Measurements from ENCODE around the gene LRP1. TPM values are rescaled to one million over a fixed set of nuclear protein-coding genes. Genes with fewer than 3 reads are reported as not detected.

The LRP1 gene
- total and polyA plus RNA-seq, 2 of the 13 experiments (the other 11 are each of a cell fraction or from before 2014, with no cell fraction given) = 14.7 to 30.8 TPM

DNA sequence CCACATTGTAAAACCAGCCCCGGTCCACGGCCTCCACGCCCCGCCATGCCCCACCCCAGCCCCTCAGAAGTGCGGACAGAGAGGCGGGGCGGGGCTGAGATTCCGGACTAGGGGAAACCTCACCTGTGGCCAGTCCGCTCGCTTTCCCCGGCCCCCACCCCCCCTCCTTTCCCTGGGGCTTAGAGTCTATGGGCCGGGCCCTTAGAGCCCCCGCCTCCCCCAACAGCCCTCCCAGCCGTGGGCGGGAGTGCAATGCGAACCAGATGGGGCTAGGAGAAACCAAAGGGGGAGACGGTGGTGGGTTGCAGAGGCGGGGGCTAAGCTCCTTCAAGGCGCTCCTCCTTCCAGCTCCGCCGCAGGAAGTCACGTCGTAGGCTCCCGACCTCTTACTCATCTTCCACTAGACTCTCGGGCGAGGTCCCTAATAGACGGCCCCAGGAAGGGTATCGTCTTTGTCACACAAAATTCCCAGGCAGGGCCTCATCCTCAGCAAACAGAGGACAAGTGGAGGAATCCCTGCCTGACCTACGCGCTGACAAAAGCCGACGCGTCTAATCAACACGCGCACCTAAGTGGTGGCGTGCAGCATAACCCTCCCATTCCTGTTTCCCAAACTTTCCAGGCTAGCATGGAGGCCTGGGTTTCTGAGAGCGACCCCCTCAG is 40.5 kb upstream of the LRP1 start (continued):
- TF ChIP-seq ZNF136 (CRISPR knock-in tag; IDR thresholded peaks at IDR 0.05; ENCODE audit: low read depth) (no peak), MXD4 (CRISPR knock-in tag; IDR thresholded peaks at IDR 0.05) (peak; percentile 0; the same call in 1 of the 2 replicates), ZNF343 (CRISPR knock-in tag; IDR thresholded peaks at IDR 0.05) (0 out of 2 replicates have a peak, but pooled peaks have one; percentile 45), SP4 (CRISPR knock-in tag; IDR thresholded peaks at IDR 0.05) (peak; percentile 13; the same call in 1 of the 2 replicates), TAF1 (CRISPR knock-in tag; IDR thresholded peaks at IDR 0.05) (peak; percentile 16; the same call in 1 of the 2 replicates), BRCA1 (CRISPR knock-in tag; IDR thresholded peaks at IDR 0.05) (no peak), FOXC1 (CRISPR knock-in tag; IDR thresholded peaks at IDR 0.05; ENCODE audit: borderline replicate concordance) (0 out of 2 replicates have a peak, but pooled peaks have one; percentile 1), ZSCAN29 (CRISPR knock-in tag; conservative IDR thresholded peaks at IDR 0.05) (0 out of 2 replicates have a peak, but pooled peaks have one; percentile 25), ZBTB3 (CRISPR knock-in tag; IDR thresholded peaks at IDR 0.05; ENCODE audit: borderline replicate concordance, low read depth) (0 out of 2 replicates have a peak, but pooled peaks have one; percentile 17), ATF7-NPFF (CRISPR knock-in tag; IDR thresholded peaks at IDR 0.05; ENCODE audit: low read depth) (no peak), SMAD9 (CRISPR knock-in tag; IDR thresholded peaks at IDR 0.05) (no peak), SNRNP70 (IDR thresholded peaks at IDR 0.05; ENCODE audit: low read depth, low read length) (no peak)
- TF ChIP-seq, protein P1, sequence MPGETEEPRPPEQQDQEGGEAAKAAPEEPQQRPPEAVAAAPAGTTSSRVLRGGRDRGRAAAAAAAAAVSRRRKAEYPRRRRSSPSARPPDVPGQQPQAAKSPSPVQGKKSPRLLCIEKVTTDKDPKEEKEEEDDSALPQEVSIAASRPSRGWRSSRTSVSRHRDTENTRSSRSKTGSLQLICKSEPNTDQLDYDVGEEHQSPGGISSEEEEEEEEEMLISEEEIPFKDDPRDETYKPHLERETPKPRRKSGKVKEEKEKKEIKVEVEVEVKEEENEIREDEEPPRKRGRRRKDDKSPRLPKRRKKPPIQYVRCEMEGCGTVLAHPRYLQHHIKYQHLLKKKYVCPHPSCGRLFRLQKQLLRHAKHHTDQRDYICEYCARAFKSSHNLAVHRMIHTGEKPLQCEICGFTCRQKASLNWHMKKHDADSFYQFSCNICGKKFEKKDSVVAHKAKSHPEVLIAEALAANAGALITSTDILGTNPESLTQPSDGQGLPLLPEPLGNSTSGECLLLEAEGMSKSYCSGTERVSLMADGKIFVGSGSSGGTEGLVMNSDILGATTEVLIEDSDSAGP (CRISPR knock-in tag; IDR thresholded peaks at IDR 0.05; ENCODE audit: borderline replicate concordance) = no peak
- TF ChIP-seq, protein P2, sequence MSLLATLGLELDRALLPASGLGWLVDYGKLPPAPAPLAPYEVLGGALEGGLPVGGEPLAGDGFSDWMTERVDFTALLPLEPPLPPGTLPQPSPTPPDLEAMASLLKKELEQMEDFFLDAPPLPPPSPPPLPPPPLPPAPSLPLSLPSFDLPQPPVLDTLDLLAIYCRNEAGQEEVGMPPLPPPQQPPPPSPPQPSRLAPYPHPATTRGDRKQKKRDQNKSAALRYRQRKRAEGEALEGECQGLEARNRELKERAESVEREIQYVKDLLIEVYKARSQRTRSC (CRISPR knock-in tag; IDR thresholded peaks at IDR 0.05; ENCODE audit: low read depth) = 0 out of 2 replicates have a peak, but pooled peaks have one; percentile 8
- TF ChIP-seq, protein P3, sequence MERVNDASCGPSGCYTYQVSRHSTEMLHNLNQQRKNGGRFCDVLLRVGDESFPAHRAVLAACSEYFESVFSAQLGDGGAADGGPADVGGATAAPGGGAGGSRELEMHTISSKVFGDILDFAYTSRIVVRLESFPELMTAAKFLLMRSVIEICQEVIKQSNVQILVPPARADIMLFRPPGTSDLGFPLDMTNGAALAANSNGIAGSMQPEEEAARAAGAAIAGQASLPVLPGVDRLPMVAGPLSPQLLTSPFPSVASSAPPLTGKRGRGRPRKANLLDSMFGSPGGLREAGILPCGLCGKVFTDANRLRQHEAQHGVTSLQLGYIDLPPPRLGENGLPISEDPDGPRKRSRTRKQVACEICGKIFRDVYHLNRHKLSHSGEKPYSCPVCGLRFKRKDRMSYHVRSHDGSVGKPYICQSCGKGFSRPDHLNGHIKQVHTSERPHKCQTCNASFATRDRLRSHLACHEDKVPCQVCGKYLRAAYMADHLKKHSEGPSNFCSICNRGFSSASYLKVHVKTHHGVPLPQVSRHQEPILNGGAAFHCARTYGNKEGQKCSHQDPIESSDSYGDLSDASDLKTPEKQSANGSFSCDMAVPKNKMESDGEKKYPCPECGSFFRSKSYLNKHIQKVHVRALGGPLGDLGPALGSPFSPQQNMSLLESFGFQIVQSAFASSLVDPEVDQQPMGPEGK (CRISPR knock-in tag; IDR thresholded peaks at IDR 0.05) = peak; percentile 86
- TF ChIP-seq, protein P4, sequence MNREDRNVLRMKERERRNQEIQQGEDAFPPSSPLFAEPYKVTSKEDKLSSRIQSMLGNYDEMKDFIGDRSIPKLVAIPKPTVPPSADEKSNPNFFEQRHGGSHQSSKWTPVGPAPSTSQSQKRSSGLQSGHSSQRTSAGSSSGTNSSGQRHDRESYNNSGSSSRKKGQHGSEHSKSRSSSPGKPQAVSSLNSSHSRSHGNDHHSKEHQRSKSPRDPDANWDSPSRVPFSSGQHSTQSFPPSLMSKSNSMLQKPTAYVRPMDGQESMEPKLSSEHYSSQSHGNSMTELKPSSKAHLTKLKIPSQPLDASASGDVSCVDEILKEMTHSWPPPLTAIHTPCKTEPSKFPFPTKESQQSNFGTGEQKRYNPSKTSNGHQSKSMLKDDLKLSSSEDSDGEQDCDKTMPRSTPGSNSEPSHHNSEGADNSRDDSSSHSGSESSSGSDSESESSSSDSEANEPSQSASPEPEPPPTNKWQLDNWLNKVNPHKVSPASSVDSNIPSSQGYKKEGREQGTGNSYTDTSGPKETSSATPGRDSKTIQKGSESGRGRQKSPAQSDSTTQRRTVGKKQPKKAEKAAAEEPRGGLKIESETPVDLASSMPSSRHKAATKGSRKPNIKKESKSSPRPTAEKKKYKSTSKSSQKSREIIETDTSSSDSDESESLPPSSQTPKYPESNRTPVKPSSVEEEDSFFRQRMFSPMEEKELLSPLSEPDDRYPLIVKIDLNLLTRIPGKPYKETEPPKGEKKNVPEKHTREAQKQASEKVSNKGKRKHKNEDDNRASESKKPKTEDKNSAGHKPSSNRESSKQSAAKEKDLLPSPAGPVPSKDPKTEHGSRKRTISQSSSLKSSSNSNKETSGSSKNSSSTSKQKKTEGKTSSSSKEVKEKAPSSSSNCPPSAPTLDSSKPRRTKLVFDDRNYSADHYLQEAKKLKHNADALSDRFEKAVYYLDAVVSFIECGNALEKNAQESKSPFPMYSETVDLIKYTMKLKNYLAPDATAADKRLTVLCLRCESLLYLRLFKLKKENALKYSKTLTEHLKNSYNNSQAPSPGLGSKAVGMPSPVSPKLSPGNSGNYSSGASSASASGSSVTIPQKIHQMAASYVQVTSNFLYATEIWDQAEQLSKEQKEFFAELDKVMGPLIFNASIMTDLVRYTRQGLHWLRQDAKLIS (CRISPR knock-in tag; IDR thresholded peaks at IDR 0.05) = no peak

Data from HepG2 (cell line).